ENCODE data around the gene BCL11B. TPM values are rescaled to one million over a fixed set of nuclear protein-coding genes. Genes with fewer than 3 reads are reported as not detected.

The BCL11B gene
- total and polyA plus RNA-seq, 2 of the 8 experiments (the other 6 are each of a cell fraction or from before 2014, with no cell fraction given): 0.63 to 5.9 TPM

- Histone ChIP-seq H2BK12ac (ENCODE audit: low read depth, low read length) (no peak overlapping the region), H2AFZ (ENCODE audit: low read length) (no peak overlapping the region), H3K23ac (ENCODE audit: insufficient read length) (no peak overlapping the region), H3K79me1 (ENCODE audit: low read depth, low read length) (peaks cover 5% of the 10 kb centered on the region; the same call in 1 of the 2 replicates), H4K91ac (replicated peaks; ENCODE audit: insufficient read length, low read length) (no peak overlapping the region), H2BK20ac (ENCODE audit: low read length) (no peak overlapping the region; the same call in 1 of the 2 replicates), H3K4me3 (ENCODE audit: extremely low read depth in 1 of 4, insufficient read depth in 2 of 4, low read depth in 3 of 4, low read length in 4 of 4) (no peak overlapping the region), H3K79me2 (ENCODE audit: control insufficient read depth in 1 of 2, insufficient read depth in 2 of 2, low read length in 2 of 2) (peaks cover 0 to 69% of the 10 kb centered on the region in 2 experiments; a peak in 3 of 4 replicates), H2BK15ac (ENCODE audit: low read length) (no peak overlapping the region), H3K27me3 (replicated peaks in 1 of 4; ENCODE audit: control insufficient read depth in 3 of 4, extremely low read depth in 1 of 4, insufficient read depth in 3 of 4, low read length in 3 of 4) (peaks cover 0 to 7% (median 3%) of the 10 kb centered on the region in 4 experiments; a peak in 4 of 7 replicates), H3K18ac (ENCODE audit: extremely low read depth, low read length) (no peak overlapping the region), H3K14ac (ENCODE audit: insufficient read length) (no peak overlapping the region), H3K4me1 (replicated peaks in 1 of 4; ENCODE audit: control insufficient read depth in 3 of 4, insufficient read depth in 4 of 4, low read length in 3 of 4) (peaks cover 19 to 46% (median 41%) of the 10 kb centered on the region in 4 experiments), H2AK5ac (ENCODE audit: low read depth, low read length) (no peak overlapping the region; the same call in 1 of the 2 replicates), H4K5ac (ENCODE audit: insufficient read length, low read depth, low read length) (no peak overlapping the region), H3K9ac (replicated peaks in 1 of 4; ENCODE audit: extremely low read depth in 1 of 4, low read depth in 3 of 4, low read length in 3 of 4) (no peak overlapping the region), H3K36me3 (ENCODE audit: control insufficient read depth in 2 of 4, insufficient read depth in 4 of 4, low read length in 3 of 4) (no peaks in the 10 kb centered on the region), H3K4me2 (ENCODE audit: insufficient read depth in 1 of 2, low read depth in 2 of 2, low read length in 2 of 2) (peak overlapping the region in 1 of 2 experiments; percentile 75; a peak in 1 of 4 replicates), H2BK5ac (ENCODE audit: low read depth, low read length) (peak overlapping the region; percentile 54; the same call in 1 of the 2 replicates), H4K8ac (ENCODE audit: extremely low read depth, insufficient read depth, low read length) (no peak overlapping the region), H3K23me2 (ENCODE audit: low read depth, low read length) (peaks cover 7% of the 10 kb centered on the region), H3K27ac (ENCODE audit: low read depth, low read length) (no peak overlapping the region), H3K9me3 (ENCODE audit: insufficient read depth in 2 of 2, low read depth in 1 of 2, low read length in 1 of 2) (no peaks in the 10 kb centered on the region), H2BK120ac (replicated peaks; ENCODE audit: low read depth, low read length) (no peak overlapping the region), H3K4ac (replicated peaks; ENCODE audit: insufficient read length, low read depth, low read length) (no peak overlapping the region), H4K20me1 (replicated peaks in 1 of 2; ENCODE audit: control insufficient read depth in 1 of 2, insufficient read depth in 2 of 2, low read length in 2 of 2) (peaks cover 3 to 4% of the 10 kb centered on the region in 2 experiments), H3K56ac (replicated peaks; ENCODE audit: insufficient read length, low read depth, low read length) (no peak overlapping the region)
- TF ChIP-seq PHF8 (conservative IDR thresholded peaks at IDR 0.05; ENCODE audit: low read depth, low read length) (no peak), KDM4A (IDR thresholded peaks at IDR 0.05; ENCODE audit: low read depth, low read length, severe bottlenecking) (no peak), SP4 (IDR thresholded peaks at IDR 0.05; ENCODE audit: low read length) (no peak), BCL11A (IDR thresholded peaks at IDR 0.05; ENCODE audit: low read depth in 2 of 2, low read length in 2 of 2) (no peak)
- no peak for FAIRE-seq
- ChIA-PET POLR2A (ENCODE audit: partially characterized antibody) (interaction anchor here (1.3 kb wide), 2 partner anchors 18 to 27 kb away, joined by 3 to 4 read pairs; no protein-coding TSS in a partner anchor), CTCF (ENCODE audit: partially characterized antibody) (interaction anchor here (0.8 to 2.1 kb wide), 4 partner anchors 10 to 136 kb away, joined by 3 to 8 read pairs (median 6); no protein-coding TSS in a partner anchor)
- DNase-seq (ENCODE audit: low read depth in 1 of 2, low spot score in 2 of 2): no peak
- 71% methylated on average over 10 of the region's 10 CpGs; no CpG with 5 or more reads in 1 of the 2 experiments for WGBS, 2 experiments (ENCODE audit: extremely low coverage in 1 of 2, insufficient coverage in 1 of 2, insufficient read length in 1 of 2, insufficient replicate concordance in 2 of 2, low coverage in 1 of 2, low lambda C conversion rate in 2 of 2, missing lambda C conversion rate in 1 of 2)
These were observed 28.9 kb downstream of the BCL11B start for GRCh38 chr14:99242816-99243721.

All from H1 (cell line).